ENCODE results near the gene NFKBIE. TPM values are rescaled to one million over a fixed set of nuclear protein-coding genes. Genes with fewer than 3 reads are reported as not detected.

Gene NFKBIE
- total RNA-seq, 6 donors from 2014 or later = 7.8 to 27.0 (median 13.6) TPM

DNA sequence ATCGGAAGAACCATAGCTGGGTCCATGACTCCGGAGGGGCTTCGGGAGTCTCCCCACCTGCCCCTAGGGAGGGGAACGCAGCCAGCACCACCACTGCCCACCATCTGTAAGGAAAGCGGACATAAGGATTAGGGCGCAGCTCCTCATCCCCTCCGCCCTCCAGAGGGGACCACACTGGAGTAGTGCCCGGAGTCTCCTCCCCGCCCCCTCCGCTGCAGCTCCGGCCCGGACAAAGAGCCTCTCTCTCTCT, 8.7 kb downstream of the NFKBIE start:
- H3K27me3 ChIP-seq = no peaks in the 10 kb centered on the region
- H3K36me3 ChIP-seq = peaks cover 28 to 67% (median 50%) of the 10 kb centered on the region in 4 donors
- no peak for DNase-seq
- H3K27ac ChIP-seq = peak overlapping the region; percentile 85 to 97 (median 89)
- H3K9me3 ChIP-seq = no peaks in the 10 kb centered on the region
- TF ChIP-seq POLR2A (IDR thresholded peaks at IDR 0.05) = no peak
- TF ChIP-seq, protein P1, sequence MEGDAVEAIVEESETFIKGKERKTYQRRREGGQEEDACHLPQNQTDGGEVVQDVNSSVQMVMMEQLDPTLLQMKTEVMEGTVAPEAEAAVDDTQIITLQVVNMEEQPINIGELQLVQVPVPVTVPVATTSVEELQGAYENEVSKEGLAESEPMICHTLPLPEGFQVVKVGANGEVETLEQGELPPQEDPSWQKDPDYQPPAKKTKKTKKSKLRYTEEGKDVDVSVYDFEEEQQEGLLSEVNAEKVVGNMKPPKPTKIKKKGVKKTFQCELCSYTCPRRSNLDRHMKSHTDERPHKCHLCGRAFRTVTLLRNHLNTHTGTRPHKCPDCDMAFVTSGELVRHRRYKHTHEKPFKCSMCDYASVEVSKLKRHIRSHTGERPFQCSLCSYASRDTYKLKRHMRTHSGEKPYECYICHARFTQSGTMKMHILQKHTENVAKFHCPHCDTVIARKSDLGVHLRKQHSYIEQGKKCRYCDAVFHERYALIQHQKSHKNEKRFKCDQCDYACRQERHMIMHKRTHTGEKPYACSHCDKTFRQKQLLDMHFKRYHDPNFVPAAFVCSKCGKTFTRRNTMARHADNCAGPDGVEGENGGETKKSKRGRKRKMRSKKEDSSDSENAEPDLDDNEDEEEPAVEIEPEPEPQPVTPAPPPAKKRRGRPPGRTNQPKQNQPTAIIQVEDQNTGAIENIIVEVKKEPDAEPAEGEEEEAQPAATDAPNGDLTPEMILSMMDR (IDR thresholded peaks at IDR 0.05) = no peak
- TF ChIP-seq EP300 (IDR thresholded peaks at IDR 0.05) = no peak
- no peak for TF ChIP-seq POLR2AphosphoS5 (IDR thresholded peaks at IDR 0.05)
- peak overlapping the region; percentile 45 to 98 (median 92) for H3K4me3 ChIP-seq
- peak in 1 of 2 donors; percentile 76 for ATAC-seq (ENCODE audit: low FRiP score in 2 of 2)
- 0 to 1% methylated on average over 3 to 8 of the region's 12 CpGs for WGBS, 2 donors
- H3K4me1 ChIP-seq = peaks cover 10 to 22% (median 17%) of the 10 kb centered on the region in 4 donors

DNA sequence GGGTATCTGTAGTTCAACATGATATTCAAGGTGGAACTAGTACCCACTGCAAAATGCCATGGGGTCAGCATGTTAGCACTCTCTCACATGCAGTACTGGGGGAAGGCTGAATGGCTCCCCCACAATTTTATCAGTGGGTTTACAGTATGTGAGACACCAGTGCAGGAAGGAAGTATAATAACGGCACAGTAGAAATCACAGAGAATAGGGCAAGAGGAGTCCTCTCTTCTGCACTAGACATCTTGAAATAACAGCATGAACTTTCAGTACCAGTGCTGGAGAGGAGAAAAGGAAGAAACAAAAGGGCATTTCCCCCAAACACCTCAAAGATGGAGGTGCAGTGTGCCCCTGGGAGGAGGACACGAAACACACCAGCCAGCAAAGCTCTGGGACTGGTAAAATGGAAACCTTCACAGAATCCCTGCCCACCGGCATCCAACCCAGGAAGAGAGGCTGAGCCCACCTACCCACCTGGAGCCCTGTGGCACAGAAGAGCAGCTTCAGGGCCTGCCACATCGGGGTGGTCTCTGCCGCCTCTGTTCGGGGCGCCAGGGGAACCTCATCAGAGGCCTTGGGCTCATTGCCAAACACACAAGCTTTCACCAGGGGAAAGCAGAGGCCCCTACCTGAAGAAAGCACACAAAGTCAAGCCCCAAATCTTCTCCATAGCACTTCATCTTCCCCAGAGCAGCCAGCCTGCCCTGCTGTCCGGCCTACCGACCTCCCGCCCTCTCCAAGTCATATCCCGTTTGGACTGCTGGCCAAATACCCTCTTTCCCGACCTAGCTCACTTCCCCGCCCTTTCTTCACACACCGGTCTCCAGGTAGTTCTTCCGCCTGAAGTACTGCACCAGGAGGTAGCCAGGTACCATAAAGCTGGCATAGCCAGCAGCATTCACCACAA, 9.2 kb downstream of the NFKBIE start:
- TF ChIP-seq, protein P1 (IDR thresholded peaks at IDR 0.05) = no peak
- TF ChIP-seq POLR2AphosphoS5 (IDR thresholded peaks at IDR 0.05) (no peak), EP300 (IDR thresholded peaks at IDR 0.05) (no peak), POLR2A (IDR thresholded peaks at IDR 0.05) (no peak)
- Histone ChIP-seq H3K27ac (peak overlapping the region; percentile 85 to 97 (median 89)), H3K9me3 (no peaks in the 10 kb centered on the region), H3K36me3 (peaks cover 32 to 69% (median 52%) of the 10 kb centered on the region in 4 donors), H3K4me3 (peak overlapping the region; percentile 45 to 98 (median 92)), H3K27me3 (no peaks in the 10 kb centered on the region), H3K4me1 (peaks cover 10 to 22% (median 17%) of the 10 kb centered on the region in 4 donors)
- 16 to 18% methylated on average over 11 to 15 of the region's 15 CpGs for WGBS, 2 donors
- DNase-seq = peak in 1 of 2 donors; percentile 41
- peak in 1 of 2 donors; percentile 0 for ATAC-seq (ENCODE audit: low FRiP score in 2 of 2)

DNA sequence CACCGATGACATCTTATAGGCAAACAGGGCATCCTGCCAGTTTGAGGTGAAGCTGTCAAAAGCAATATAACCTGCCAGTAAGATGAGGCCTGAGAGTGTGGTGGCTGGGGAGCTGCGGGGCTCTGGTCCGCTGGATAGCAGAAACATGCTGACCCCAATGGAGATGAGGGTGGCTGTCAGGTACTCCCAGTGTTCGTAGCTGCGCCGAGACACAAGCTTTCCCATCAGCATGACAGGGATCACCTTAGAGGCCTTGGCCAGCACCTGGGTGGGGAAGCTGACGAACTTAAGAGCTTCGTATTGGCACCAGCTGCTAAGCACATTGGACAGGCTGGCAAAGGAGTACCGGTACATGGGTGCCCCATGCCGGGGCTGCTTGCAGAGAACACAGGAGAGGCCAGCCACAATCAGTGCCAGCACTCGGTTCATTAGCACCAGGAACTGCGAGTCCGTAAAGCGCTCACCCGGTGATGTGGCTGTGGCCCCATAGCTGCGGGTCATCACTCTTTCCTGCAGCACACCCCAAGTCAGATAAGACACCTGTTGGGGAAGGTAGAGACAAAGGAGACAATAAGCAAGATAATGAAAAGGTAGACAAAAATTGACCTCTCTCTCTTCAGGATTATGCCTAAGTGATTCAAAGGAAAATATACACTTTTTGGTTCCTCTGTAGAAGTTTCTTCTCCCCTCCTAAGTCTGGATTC, 10.1 kb downstream of the NFKBIE start:
- Histone ChIP-seq H3K4me3 (peak overlapping the region in 1 of 4 donors; percentile 96), H3K4me1 (peaks cover 12 to 22% (median 17%) of the 10 kb centered on the region in 4 donors), H3K27ac (peak overlapping the region in 1 of 4 donors; percentile 85), H3K9me3 (no peaks in the 10 kb centered on the region), H3K27me3 (no peaks in the 10 kb centered on the region), H3K36me3 (peaks cover 40 to 75% (median 59%) of the 10 kb centered on the region in 4 donors)
- TF ChIP-seq POLR2AphosphoS5 (IDR thresholded peaks at IDR 0.05) (no peak), POLR2A (IDR thresholded peaks at IDR 0.05) (peak in 1 of 4 donors; percentile 12), EP300 (IDR thresholded peaks at IDR 0.05) (no peak)
- TF ChIP-seq, protein P1 (IDR thresholded peaks at IDR 0.05) = no peak
- ATAC-seq (ENCODE audit: low FRiP score in 2 of 2) = no peak
- WGBS, 2 donors = 76 to 78% methylated on average over 10 to 14 of the region's 16 CpGs
- DNase-seq = peak in 1 of 2 donors; percentile 24

- no peak overlapping the region for H3K27ac ChIP-seq
- H3K36me3 ChIP-seq = peaks cover 48 to 75% (median 59%) of the 10 kb centered on the region in 4 donors
- 78 to 81% methylated on average over 11 to 12 of the region's 12 CpGs for WGBS, 2 donors
- no peaks in the 10 kb centered on the region for H3K9me3 ChIP-seq
- no peak for ATAC-seq (ENCODE audit: low FRiP score in 2 of 2)
- no peak for DNase-seq
- no peaks in the 10 kb centered on the region for H3K27me3 ChIP-seq
- TF ChIP-seq EP300 (IDR thresholded peaks at IDR 0.05) (no peak), POLR2AphosphoS5 (IDR thresholded peaks at IDR 0.05) (no peak), POLR2A (IDR thresholded peaks at IDR 0.05) (no peak)
- TF ChIP-seq, protein P1 (IDR thresholded peaks at IDR 0.05) = no peak
- peaks cover 12 to 26% (median 18%) of the 10 kb centered on the region in 4 donors for H3K4me1 ChIP-seq
- no peak overlapping the region for H3K4me3 ChIP-seq
These were observed 10.9 kb downstream of the NFKBIE start for GRCh38 chr6:44254191-44255104.

Measured in upper lobe of left lung (tissue), 6 donors.